Upper lobe of left lung (tissue), 6 donors: ENCODE data around the gene PLVAP. TPM values are rescaled to one million over a fixed set of nuclear protein-coding genes. Genes with fewer than 3 reads are reported as not detected.
A peak's percentile ranks its signal among the peaks of the same experiment; 100 is the strongest.

ENCODE experiments used
- ATAC-seq, 2 donors: fragments of 200-7000 bp; cut with Tn5 transposase; one replicate each; pipeline ENCODE4 v1.9.1; 2022; ENCODE audit warnings: mild to moderate bottlenecking in 2 of 2, moderate library complexity in 2 of 2; ENCODE audit not compliant: low FRiP score in 2 of 2
- DNase-seq, 2 donors: peaks; one replicate each; pipeline ENCODE4 v3.0.0-alpha.2; 2019 to 2020
- H3K27ac ChIP-seq, 4 donors: fragments of 200-600 bp; sonication (generic); one replicate each; pipeline ENCODE4 v1.5.1; 2016 to 2019
- H3K27me3 ChIP-seq, 4 donors: fragments of 200-600 bp; sonication (generic); one replicate each; pipeline ENCODE4 v1.5.1; 2017 to 2019
- H3K36me3 ChIP-seq, 4 donors: fragments of 200-600 bp; sonication (generic); one replicate each; pipeline ENCODE4 v1.5.1; 2016 to 2019
- H3K4me1 ChIP-seq, 4 donors: fragments of 200-600 bp; sonication (generic); one replicate each; pipeline ENCODE4 v1.5.1; 2018 to 2019
- H3K4me3 ChIP-seq, 4 donors: fragments of 200-600 bp; sonication (generic); one replicate each; pipeline ENCODE4 v1.5.1; 2017 to 2019; ENCODE audit warnings: mild to moderate bottlenecking in 2 of 4, moderate library complexity in 1 of 4
- H3K9me3 ChIP-seq, 4 donors: fragments of 200-600 bp; sonication (generic); one replicate each; pipeline ENCODE4 v1.5.1; 2018 to 2019
- EP300 ChIP-seq, 4 donors: sonication (generic); formaldehyde crosslinking; IDR thresholded peaks; one replicate each; pipeline ENCODE4 v1.5.1; 2017; ENCODE audit warnings: antibody characterized with exemption in 4 of 4, control low read depth in 2 of 4
- POLR2A ChIP-seq, 4 donors: fragments of 450-650 bp; IDR thresholded peaks; one replicate each; pipeline ENCODE4 v1.5.1; 2016 to 2017; ENCODE audit warnings: antibody characterized with exemption in 4 of 4, mild to moderate bottlenecking in 2 of 4
- POLR2AphosphoS5 ChIP-seq, 2 donors: sonication (generic); formaldehyde crosslinking; IDR thresholded peaks; one replicate each; pipeline ENCODE4 v1.5.1; 2017; ENCODE audit warnings: antibody characterized with exemption in 2 of 2
- WGBS, 2 donors: methylation state at CpG; one replicate each; pipeline ENCODE4 v1.1.5; 2017 to 2018; 5-methylcytosine and 5-hydroxymethylcytosine counted together
- total RNA-seq, 6 donors: library from RNA; depleted of rRNA in 4 of 6; stranded (reverse); fragments of >200 nt in 4 of 6; gene quantifications; one replicate each; pipeline versions ENCODE4 v1.1.0 to v1.2.1, GENCODE V29; 2016 to 2021
- TF ChIP-seq, protein P1 (sequence below), 6 experiments: fragments of 450-650 bp in 4 of 6; fragments of 200-600 bp in 2 of 6; sonication (generic) in 2 of 6; IDR thresholded peaks; one replicate each; pipeline ENCODE4 v1.5.1; 2016 to 2019; ENCODE audit warnings: antibody characterized with exemption in 6 of 6
- donor health status: DM: no; HTN: no; CAD: no; lungs with moderate emphysema.
- donor health status: DM: no; HTN: yes; CAD: no; lungs with severe emphysema.

The PLVAP gene
- total RNA-seq, 6 donors from 2014 or later: 1.0 to 103 (median 6.9) TPM

GRCh38 chr19:17401628-17402027 is 24.5 kb upstream of the PLVAP start:
- no peak for DNase-seq
- Histone ChIP-seq H3K9me3 (no peaks in the 10 kb centered on the region), H3K4me1 (peaks cover 25 to 44% (median 32%) of the 10 kb centered on the region in 4 donors), H3K36me3 (peaks cover 0 to 9% (median 1%) of the 10 kb centered on the region in 4 donors), H3K4me3 (no peak overlapping the region), H3K27me3 (no peaks in the 10 kb centered on the region), H3K27ac (peak overlapping the region in 2 of 4 donors; percentile 30 to 32)
- WGBS, 2 donors: 67 to 70% methylated on average over 6 of the region's 6 CpGs
- TF ChIP-seq POLR2AphosphoS5 (IDR thresholded peaks at IDR 0.05): no peak
- TF ChIP-seq EP300 (IDR thresholded peaks at IDR 0.05): no peak
- TF ChIP-seq POLR2A (IDR thresholded peaks at IDR 0.05): no peak
- TF ChIP-seq, protein P1, sequence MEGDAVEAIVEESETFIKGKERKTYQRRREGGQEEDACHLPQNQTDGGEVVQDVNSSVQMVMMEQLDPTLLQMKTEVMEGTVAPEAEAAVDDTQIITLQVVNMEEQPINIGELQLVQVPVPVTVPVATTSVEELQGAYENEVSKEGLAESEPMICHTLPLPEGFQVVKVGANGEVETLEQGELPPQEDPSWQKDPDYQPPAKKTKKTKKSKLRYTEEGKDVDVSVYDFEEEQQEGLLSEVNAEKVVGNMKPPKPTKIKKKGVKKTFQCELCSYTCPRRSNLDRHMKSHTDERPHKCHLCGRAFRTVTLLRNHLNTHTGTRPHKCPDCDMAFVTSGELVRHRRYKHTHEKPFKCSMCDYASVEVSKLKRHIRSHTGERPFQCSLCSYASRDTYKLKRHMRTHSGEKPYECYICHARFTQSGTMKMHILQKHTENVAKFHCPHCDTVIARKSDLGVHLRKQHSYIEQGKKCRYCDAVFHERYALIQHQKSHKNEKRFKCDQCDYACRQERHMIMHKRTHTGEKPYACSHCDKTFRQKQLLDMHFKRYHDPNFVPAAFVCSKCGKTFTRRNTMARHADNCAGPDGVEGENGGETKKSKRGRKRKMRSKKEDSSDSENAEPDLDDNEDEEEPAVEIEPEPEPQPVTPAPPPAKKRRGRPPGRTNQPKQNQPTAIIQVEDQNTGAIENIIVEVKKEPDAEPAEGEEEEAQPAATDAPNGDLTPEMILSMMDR (IDR thresholded peaks at IDR 0.05): no peak
- ATAC-seq: no peak

GRCh38 chr19:17398902-17399527 is 21.9 kb upstream of the PLVAP start:
- Histone ChIP-seq H3K4me1 (peaks cover 17 to 30% (median 19%) of the 10 kb centered on the region in 4 donors), H3K27ac (peak overlapping the region in 2 of 4 donors; percentile 40 to 42), H3K27me3 (peaks cover 0 to 1% (median 0%) of the 10 kb centered on the region in 4 donors), H3K4me3 (no peak overlapping the region), H3K9me3 (no peaks in the 10 kb centered on the region), H3K36me3 (peaks cover 0 to 9% (median 1%) of the 10 kb centered on the region in 4 donors)
- 49 to 51% methylated on average over 8 of the region's 8 CpGs for WGBS, 2 donors
- no peak for DNase-seq
- TF ChIP-seq POLR2A (IDR thresholded peaks at IDR 0.05): no peak
- TF ChIP-seq POLR2AphosphoS5 (IDR thresholded peaks at IDR 0.05): no peak
- no peak for TF ChIP-seq EP300 (IDR thresholded peaks at IDR 0.05)
- TF ChIP-seq, protein P1 (IDR thresholded peaks at IDR 0.05): no peak
- no peak for ATAC-seq

- Histone ChIP-seq H3K27me3 (peaks cover 0 to 8% (median 1%) of the 10 kb centered on the region in 4 donors), H3K4me1 (peaks cover 15 to 33% (median 26%) of the 10 kb centered on the region in 4 donors), H3K27ac (peak overlapping the region in 2 of 4 donors; percentile 22 to 49), H3K9me3 (no peaks in the 10 kb centered on the region), H3K4me3 (no peak overlapping the region), H3K36me3 (peaks cover 0 to 4% (median 1%) of the 10 kb centered on the region in 4 donors)
- peak in 1 of 2 donors; percentile 75 for ATAC-seq
- DNase-seq: peak; percentile 56 to 87
- 20 to 22% methylated on average over 17 to 18 of the region's 19 CpGs for WGBS, 2 donors
- TF ChIP-seq, protein P1 (IDR thresholded peaks at IDR 0.05): peak; percentile 54 to 84 (median 68)
- TF ChIP-seq POLR2A (IDR thresholded peaks at IDR 0.05) (no peak), POLR2AphosphoS5 (IDR thresholded peaks at IDR 0.05) (no peak)
These were observed 17.8 kb upstream of the PLVAP start for GRCh38 chr19:17394891-17395415.

GRCh38 chr19:17393914-17394313 is 16.8 kb upstream of the PLVAP start, which contains the start of gene CCDC194:
Gene CCDC194 (minus strand): TSS chr19:17394196. CDS start chr19:17394158, 38 bp downstream.
- H3K9me3 ChIP-seq: no peaks in the 10 kb centered on the region
- 60% methylated on average over 27 of the region's 41 CpGs; no CpG with 5 or more reads in 1 of the 2 donors for WGBS, 2 donors
- no peak within 1 kb of the TSS for H3K4me3 ChIP-seq
- ATAC-seq (no peak), DNase-seq (peak in 1 of 2 donors; percentile 70)
- H3K36me3 ChIP-seq: peaks cover 0 to 2% (median 0%) of the 10 kb centered on the region in 4 donors
- H3K4me1 ChIP-seq: peaks cover 15 to 33% (median 26%) of the 10 kb centered on the region in 4 donors
- peak within 1 kb of the TSS in 2 of 4 donors; percentile 5 to 22 for H3K27ac ChIP-seq
- H3K27me3 ChIP-seq: peaks cover 0 to 8% (median 1%) of the 10 kb centered on the region in 4 donors
- no peak for TF ChIP-seq POLR2AphosphoS5 (IDR thresholded peaks at IDR 0.05)
- TF ChIP-seq EP300 (IDR thresholded peaks at IDR 0.05): no peak
- TF ChIP-seq, protein P1 (IDR thresholded peaks at IDR 0.05): no peak
- no peak for TF ChIP-seq POLR2A (IDR thresholded peaks at IDR 0.05)
